Sciatic nerve (tissue), 2 donors: ENCODE results near the gene KPNA1. TPM values are rescaled to one million over a fixed set of nuclear protein-coding genes. Genes with fewer than 3 reads are reported as not detected.

Experiments used
- ATAC-seq: fragments of 200-7000 bp; cut with Tn5 transposase; one replicate; pipeline ENCODE4 v1.9.1; 2020; ENCODE audit warnings: mild to moderate bottlenecking, moderate library complexity
- DNase-seq: peaks from one replicate; pipeline ENCODE4 v3.0.0-alpha.2; 2020; ENCODE audit warnings: low spot score
- intact Hi-C: fragments of 100-400 bp; cut with DNase I; formaldehyde crosslinking; loops from one replicate; pipeline ENCODE4 v1.14.2; 2022
- total RNA-seq: library from RNA; stranded (reverse); fragmentation: NEBNext Ultra II Directional; extraction: Animal tissue kit (Norgen Biotek cat#: 25700); gene quantifications from one replicate; pipeline ENCODE4 v1.2.1, GENCODE V29; 2021
- donor health status: DM: no; HTN: no; CAD: no.
- donor health status: DM: no; HTN: no; CAD: no.

KPNA1 gene
- 68.7 TPM for total RNA-seq

DNA sequence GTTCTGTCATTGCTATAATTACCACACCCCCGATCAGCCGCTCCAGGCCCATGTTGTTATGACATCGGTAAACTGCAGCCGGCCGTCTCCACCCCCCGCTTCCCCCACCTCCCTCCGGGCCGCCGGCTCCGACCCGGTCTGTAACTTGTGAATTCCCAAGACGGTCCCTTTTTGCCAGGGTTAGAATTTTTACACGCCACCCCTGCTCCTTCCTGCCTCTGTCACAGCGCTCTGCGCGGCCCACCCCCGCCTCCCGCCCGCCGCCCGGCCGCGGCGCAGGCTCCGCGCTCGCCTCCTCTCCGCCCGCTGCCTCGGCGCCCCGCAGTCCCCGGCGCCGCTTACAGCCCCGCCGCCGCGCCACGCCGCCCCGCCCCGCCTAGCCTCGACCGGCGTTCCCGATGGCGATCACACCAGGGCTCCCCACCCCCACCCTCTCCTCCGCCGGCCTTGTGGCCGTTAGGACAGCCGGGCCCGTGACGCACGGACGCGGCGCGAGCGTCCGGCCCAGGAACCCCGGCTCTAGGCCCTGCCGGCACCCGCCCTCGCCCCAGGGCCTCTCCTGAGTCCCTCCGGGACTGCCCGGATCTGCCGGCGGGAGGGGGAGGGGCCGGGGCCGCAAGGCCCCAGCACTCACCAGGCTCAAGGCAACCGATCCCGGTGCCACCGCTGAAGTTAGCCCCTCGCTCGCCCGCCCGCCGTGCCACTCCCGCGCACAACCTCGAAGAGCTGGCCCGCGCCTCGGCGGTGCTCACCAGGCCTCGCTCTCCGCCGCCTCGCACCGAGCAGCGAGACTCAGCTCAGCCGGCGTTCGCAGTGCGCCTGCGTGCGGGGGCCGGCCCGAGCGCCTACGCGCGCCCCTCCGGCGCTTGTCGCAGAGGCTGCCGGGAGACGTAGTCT is at the start of gene KPNA1:
Gene KPNA1 (minus strand): TSS at position 817 of the 897 bp plus-strand sequence. CDS start 18,374 bp downstream, outside the sequence.
- intact Hi-C loops: no loop called here
- ATAC-seq: peak; percentile 98
- peak; percentile 90 for DNase-seq

DNA sequence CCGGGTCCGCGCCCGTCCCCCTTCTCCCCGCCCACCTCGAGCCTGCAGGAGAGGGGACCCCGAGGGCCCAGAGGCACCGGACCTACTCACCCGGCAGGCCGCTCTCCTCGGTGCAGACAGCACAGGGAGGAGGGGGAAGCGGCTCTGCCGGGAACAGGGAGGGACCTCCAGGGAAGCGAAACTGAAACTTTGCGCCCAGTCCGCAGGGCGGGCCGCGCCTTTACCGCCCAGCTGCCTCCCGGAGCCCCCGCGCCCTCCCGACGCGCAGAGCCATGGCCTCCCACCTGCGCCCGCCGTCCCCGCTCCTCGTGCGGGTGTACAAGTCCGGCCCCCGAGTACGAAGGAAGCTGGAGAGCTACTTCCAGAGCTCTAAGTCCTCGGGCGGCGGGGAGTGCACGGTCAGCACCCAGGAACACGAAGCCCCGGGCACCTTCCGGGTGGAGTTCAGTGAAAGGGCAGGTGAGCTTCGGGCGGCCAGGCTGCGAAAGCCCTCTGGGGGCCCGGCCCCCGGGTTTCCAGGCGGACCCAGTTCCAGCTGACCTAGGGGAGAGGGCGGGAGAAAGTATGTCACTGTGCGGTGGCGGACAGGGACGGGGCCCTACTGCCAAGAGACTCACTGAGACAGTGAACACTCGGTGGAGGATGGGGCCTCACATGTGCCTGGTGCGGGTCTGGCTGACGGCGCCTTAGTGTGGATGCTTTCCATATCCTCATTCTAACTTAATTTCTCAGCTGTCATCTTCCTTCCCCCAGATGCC is 49.6 kb upstream of the KPNA1 start, which contains the start of the genes DTX3L and PARP9:
Gene DTX3L (plus strand): TSS at position 184 of the 758 bp plus-strand sequence. CDS start 89 bp downstream, at position 273.
Gene PARP9 (minus strand): TSS at position 146 of the 758 bp plus-strand sequence. CDS start 4,680 bp downstream, outside the sequence.
- DNase-seq (peak; percentile 89), ATAC-seq (peak; percentile 98)
- intact Hi-C loops: loop anchor here (5.0 kb wide), 1 partner anchor 118 kb away; the partner anchor contains the start of gene PARP14

DNA sequence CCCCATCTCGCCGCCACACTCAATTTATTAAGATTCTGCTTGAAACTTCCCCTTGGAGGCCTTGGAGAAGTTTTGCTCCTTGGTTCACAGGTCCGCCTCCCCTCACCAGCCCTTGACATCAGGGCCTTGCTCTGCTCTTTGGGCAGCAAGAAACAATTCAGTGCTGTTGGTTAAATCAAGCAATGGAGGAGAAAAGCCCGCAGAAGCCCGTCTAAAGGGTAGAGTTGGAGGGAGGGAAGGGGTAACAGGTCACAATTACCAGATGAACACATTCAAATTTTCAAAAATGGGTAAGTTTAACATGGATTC is 48.9 kb upstream of the KPNA1 start:
- ATAC-seq (peak; percentile 18), DNase-seq (no peak)
- intact Hi-C loops: loop anchor here (5.0 kb wide), 1 partner anchor 119 kb away; the partner anchor contains the start of gene PARP14

DNA sequence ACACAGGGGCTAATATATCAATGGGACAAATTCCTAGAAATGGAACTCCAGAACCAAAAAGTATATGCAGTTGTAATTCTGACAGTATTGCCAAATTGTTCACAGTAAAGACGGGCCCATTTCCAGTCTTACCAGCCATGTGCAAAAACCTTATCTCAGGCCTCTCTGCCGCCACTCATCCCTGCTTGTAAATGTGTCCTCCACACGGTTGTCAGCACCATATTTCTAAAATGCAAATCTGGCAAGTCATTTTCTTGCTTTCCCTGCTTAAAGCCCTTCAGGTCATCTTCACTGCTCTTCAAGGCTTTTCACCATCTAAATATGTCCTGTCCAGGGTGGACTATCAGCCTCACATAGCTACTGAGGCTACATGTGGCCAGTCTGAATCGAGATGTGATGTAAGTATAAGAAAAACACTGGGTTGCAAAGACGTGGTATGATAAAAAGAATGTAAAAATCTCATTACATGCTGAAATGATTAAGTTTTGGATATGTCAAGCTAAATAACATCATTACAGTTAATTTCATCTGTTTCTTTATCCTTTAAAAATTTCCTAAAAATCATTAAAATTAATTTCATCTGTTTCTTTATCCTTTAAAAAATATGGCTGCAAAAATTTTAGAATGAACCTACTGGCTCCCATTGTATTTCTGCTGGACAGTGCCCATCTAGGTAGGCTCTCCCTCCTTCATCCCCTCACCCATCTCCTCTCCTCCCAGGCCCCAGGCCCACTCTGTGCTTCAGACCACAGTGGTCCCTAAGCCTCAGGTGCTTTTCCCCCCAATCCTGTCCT is 48.4 kb upstream of the KPNA1 start:
- intact Hi-C loops: loop anchor here (5.0 kb wide), 1 partner anchor 119 kb away; the partner anchor contains the start of gene PARP14
- no peak for ATAC-seq
- no peak for DNase-seq

DNA sequence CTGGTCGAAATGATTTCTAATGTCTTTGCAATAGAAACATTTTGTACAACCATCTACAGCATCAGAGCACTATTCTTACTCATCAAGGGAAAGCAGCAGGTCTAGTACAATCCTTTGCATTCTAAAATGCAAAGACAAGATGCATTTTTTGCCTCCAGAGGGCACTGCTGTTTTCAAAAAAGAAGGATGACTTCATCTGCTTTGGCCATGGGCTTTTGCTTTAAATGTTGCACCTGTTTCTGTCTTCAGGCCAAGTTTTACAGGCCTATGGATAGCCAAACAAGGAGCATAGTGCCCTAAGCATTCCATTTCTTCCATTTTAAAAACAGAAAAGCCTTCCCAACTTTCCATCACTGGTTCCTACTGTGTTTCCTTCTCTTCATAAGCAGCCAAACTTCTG is 45.9 kb upstream of the KPNA1 start:
- ATAC-seq (no peak), DNase-seq (no peak)
- intact Hi-C loops: loop anchor here (5.0 kb wide), 1 partner anchor 122 kb away; the partner anchor contains the start of gene PARP14

DNA sequence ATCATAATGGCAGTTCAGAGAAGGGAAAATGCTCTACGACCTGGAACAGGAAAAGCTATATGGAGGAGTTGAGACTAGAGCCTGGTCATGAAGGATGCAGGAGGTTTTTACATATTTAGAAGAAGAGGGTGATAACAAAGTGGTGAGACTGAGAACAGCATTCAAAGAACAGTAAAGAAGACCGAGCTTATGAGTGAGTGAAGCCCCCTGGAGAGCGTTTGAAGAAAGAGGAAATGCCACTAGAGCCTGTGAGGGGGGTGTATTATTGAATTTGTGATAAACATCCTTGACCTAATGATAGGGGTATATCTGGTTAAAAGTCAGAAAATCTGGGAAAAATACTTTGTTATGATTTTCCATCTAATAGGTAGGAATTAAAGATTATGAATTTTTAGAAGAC is 45.2 kb upstream of the KPNA1 start:
- no peak for ATAC-seq
- intact Hi-C loops: loop anchor here (5.0 kb wide), 1 partner anchor 122 kb away; the partner anchor contains the start of gene PARP14
- DNase-seq: no peak

DNA sequence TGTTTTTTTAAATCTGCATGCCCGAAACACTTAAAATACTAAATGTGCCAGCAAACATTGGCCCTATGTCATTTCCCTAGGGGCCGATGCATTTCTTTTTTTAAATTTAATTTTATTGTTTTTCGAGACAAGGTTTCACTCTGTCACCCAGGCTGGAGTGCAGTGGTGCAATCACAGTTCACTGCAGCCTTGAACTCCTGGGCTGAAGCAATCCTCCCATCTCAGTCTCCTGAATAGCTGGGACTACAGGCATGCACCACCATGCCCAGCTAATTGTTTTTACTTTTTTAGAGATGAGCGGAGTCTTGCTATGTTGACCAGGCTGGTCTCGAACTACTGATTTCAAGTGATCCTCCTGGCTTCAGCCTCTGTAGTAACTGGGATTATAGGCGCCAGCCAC is 43.9 kb upstream of the KPNA1 start:
- ATAC-seq: no peak
- no peak for DNase-seq
- intact Hi-C loops: no loop called here

DNA sequence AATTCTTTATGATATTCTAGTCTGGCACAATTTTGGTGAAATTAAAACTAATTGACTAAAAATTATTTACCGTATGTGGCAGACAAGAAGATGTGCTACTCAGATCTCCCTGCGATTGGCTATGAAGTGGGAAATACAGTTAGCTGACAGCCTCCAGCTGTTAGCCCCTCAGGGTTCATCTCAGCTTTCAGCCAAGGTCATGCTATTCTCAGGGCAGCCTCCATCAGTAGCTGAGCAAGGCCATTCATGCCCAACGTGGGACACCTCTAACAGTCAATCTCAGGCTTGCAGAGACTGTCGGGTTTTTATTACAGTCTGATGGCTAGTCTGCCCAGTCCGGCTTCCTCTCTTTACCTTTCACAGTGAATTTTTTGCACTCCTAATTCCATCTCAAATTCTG is 42.6 kb upstream of the KPNA1 start:
- intact Hi-C loops: no loop called here
- DNase-seq: no peak
- no peak for ATAC-seq

DNA sequence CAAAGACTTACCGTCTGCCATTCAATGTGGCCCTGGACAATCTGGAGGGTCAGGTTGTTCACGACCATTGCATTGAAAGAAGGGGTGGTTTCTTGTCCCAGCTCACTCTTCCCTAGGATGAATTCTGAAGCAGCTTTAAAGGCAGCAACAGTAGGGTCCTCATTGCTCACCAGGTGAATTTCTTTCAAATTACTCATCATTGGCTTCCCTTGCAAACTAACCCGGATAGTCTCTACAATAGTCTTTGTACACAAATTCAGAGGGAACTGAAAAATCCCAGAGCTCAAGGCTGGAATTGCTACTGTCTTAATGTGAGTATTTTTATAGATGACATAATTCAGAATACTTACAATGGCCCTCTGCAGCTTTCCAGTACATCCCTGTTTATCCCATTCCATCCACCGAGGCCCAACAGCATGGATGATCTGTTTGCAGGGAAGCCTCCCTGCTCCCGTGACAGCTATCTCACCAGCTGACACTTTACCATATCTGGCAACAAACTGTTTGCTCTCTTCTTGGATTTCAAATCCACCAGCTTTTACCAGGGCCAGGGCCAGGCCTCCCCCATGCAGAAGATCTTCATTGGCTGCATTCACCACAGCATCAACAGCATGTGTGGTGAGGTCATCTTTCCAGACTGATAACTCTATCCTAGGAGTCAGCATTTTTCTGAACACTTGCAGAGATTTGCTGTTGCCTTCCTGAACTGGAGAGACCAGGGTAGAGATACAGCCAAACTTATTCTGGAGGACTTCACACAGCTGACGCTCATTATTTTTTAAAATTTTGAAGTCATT is 40.7 kb upstream of the KPNA1 start:
- DNase-seq: no peak
- peak; percentile 45 for ATAC-seq
- intact Hi-C loops: no loop called here

DNA sequence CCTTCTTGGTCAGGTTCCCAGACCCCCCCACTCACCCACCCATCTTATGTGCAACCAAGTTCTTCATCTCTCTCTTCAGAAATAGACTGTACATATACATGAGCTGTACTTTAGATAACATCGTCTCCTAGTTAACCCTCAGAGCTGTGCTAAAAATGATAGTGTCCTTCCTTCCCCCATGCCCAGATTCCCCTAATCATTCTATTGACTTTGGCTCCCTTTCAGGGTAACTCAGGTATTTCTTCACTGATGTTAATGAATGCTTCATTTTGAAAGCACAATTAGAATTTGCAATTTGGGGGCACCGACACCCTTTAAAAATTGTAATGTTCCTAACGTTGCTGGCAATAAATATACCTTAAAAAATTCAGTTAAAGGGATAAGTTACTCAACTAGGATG is 38.4 kb upstream of the KPNA1 start:
- no peak for DNase-seq
- intact Hi-C loops: no loop called here
- no peak for ATAC-seq

DNA sequence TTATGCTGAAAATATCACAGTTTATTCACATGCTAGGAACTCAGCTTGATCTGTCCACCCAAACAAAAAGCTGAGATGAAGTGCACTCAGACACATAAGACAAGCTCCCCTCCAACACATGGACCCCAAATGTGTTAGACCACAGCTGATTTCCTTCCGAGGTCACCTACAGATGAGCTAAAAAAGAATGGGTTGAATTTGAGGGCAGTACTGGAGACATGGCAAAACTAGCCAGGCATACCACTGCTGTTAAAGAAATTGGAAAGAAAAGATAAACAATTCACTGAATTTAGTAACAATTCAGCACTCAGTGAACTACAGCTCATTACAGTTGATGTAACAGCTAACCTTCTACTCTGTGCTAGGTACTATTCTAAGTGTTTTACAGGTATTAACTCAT is 33.9 kb upstream of the KPNA1 start:
- ATAC-seq: no peak
- intact Hi-C loops: no loop called here
- no peak for DNase-seq

DNA sequence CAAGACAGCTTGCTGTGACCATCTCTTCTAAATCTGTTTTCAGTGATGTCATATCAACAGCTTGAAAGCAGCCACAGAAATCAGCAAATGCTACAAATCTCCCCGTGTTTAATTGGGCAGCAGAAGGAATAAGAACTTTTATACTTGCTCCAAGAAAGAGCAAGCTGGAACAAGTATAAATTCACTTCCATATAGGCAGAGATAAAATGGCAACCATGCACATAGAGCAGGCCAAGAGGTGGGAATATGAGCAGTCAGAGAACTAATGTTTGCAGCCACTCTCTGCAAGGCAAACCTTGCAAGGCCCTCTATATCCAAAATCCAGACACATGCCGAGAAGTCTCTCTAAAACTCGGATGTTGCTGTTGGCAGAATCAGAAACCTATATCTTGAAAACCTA is 33.3 kb upstream of the KPNA1 start:
- no peak for DNase-seq
- intact Hi-C loops: no loop called here

DNA sequence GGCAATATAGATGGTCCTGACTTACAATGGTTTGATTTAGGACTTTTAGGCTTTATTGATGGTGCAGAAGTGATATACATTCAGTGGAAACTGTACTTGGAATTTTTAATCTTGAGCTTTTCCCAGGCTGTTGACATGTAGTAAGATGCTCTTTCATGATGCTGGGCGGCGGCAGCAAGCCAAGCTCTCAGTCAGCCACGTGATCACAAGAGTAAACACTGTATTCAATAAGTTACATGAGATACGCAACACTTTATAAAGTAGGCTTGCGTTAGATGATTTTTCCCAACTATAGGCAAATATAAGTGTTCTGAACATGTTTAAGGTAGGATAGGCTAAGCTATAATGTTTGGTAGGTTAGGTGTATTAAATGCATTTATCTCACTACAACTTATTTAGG is 31.4 kb upstream of the KPNA1 start:
- DNase-seq (no peak), ATAC-seq (no peak)
- intact Hi-C loops: no loop called here

More for the DNA sequence above, 33.3 kb upstream of the KPNA1 start:
- no peak for ATAC-seq

DNA sequence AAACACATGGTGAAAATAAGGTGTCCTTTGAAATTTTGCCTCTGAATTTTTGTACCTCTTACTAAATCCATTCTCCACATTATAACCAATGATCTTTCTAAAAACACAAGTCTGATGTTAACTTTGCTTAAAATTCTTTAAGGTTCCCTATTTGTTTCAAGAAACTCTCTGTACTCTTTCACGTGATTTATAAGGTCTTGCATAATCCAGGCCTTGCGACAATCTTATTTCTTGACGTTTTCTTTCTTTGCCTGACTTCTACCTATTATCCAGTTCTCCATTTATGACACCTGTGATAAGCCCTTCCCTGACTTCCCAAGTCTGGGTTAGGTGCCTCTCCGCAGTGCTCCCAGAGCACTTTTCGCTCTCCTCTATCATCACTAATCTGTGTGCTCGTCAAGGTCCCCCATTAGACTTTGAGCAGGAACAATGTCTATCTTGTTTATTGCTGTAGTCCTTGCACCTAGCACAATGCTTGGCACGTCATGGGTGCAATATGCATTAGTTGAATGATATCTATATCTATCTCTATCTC is 24.3 kb upstream of the KPNA1 start:
- DNase-seq (no peak), ATAC-seq (no peak)
- intact Hi-C loops: no loop called here

DNA sequence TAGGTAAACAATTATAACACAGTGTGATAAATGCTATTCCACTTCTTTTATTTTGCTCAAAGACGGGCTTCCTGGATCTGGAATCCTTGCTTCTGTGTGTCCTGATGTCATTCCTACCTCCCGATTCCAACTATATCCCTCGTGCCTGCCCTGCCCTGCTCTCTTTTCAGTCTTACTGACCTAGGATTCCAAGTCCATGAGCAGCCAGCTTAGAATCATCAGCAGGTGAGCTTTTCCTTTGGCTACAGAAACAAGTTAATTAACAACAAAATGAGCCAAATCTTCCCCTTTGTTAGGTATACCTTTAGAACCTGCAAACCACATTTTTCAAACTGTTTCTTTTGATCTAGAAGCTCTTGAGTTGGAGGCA is 21.9 kb upstream of the KPNA1 start:
- intact Hi-C loops: no loop called here
- ATAC-seq (no peak), DNase-seq (no peak)

DNA sequence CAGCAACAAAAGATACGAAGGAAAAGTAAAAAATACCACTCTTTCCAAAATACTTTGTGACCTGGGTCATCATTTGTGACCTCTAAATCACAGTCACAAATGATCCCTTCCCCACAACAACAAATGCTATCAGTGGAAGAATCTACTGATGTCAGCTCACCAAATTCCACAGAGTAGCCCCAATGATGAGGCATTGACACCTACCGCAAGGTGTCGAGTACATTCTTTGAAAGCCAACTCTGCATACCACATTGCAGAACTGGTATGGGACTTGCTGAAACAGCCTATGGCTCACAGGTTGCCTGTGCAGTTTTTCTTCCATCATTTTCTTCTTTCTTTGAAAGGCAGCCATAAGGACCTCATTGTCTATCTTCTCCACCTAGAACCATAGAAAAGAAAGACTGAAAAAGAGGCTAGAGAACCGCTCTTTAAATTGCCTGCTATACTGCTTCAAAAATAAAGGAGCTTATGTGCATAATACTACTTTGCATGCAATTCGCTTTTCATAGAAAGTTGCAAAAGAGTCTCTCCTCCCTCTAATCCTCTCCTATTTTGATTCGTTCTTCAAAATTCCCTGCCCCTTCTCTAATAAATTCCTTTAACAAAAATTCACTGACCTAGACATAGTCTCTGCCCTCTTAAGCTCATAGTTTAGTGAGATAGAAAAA is 21.4 kb upstream of the KPNA1 start:
- no peak for DNase-seq
- intact Hi-C loops: no loop called here
- no peak for ATAC-seq

DNA sequence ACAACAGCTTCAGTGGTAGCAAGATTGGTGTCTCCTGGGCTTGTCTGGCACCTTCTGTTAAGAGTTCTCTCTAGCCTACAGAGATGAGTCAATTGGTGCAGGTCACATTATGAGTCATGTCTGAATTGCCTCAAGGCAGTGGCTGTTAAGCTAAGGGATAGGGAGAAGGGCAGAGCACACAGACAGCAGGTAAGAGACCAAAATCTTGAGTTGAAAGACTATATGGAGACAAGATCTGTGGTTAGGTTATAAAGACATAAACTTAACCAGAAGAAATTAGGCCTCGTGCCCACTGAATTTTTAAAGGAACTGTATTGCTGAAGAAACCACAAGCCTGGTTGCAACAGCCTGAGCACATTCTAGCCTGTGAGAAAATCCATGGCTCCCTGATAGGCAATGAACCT is 19.2 kb upstream of the KPNA1 start:
- DNase-seq (no peak), ATAC-seq (no peak)
- intact Hi-C loops: no loop called here

DNA sequence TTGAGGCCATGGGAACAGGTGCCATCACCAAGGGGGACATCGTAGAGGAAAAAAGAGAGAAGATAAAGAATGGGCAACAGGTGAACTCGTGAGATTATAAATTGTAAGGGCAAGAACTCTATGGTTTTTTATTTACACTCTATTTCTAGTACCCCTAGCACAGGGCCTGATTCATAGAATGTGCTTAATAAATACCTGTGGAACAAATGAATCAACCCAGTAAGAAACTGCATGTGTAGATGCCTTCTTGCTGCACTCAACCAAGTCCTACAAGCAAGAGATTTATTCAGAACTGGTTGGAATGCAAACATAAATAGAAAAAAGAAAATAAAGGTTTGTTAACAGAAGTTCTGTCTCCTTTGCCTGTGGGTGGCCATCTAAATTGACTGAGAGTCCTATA is 18.7 kb upstream of the KPNA1 start:
- intact Hi-C loops: no loop called here
- DNase-seq (no peak), ATAC-seq (no peak)
